Left ventricle myocardium superior (tissue), 1 donor: ENCODE data around the gene IFIT3. TPM values are rescaled to one million over a fixed set of nuclear protein-coding genes. Genes with fewer than 3 reads are reported as not detected.
A peak's percentile ranks its signal among the peaks of the same experiment; 100 is the strongest.
"Not testable (repeated sequence)": the region's sequence is repeated elsewhere in the genome, so short reads cannot be mapped to it uniquely, and the experiment has no call there.

Experiments used
- ATAC-seq: fragments of 200-7000 bp; cut with Tn5 transposase; one replicate; pipeline ENCODE4 v1.9.1; 2020; ENCODE audit warnings: mild to moderate bottlenecking, moderate library complexity
- DNase-seq: peaks from one replicate; pipeline ENCODE4 v3.0.0-alpha.2; 2020
- intact Hi-C: fragments of 100-400 bp; cut with micrococcal nuclease; formaldehyde crosslinking; loops from one replicate; pipeline ENCODE4 v1.11.0; 2022
- total RNA-seq: library from RNA; stranded (reverse); fragmentation: NEBNext Ultra II Directional; extraction: Animal tissue kit (Norgen Biotek cat#: 25700); gene quantifications from one replicate; pipeline ENCODE4 v1.2.1, GENCODE V29; 2021
- donor health status: DM: no; HTN: yes; CAD: no; lungs with severe emphysema.

The IFIT3 gene
- total RNA-seq, 1 donor from 2014 or later = 8.8 TPM

GRCh38 chr10:89301721-89302445 is 25.9 kb upstream of the IFIT3 start, which contains the start of gene IFIT2:
Gene IFIT2, plus strand, starts transcription at chr10:89302046. Its CDS starts 78 bp downstream, at chr10:89302124.
- DNase-seq (peak; percentile 35), ATAC-seq (peak; percentile 86)
- intact Hi-C loops = no loop called here

- intact Hi-C loops = no loop called here
- peak; percentile 49 for ATAC-seq
Observed at GRCh38 chr10:89302625-89303024, 25.2 kb upstream of the IFIT3 start.

GRCh38 chr10:89303161-89303560 is 24.6 kb upstream of the IFIT3 start:
- no peak for ATAC-seq
- no peak for DNase-seq
- intact Hi-C loops = no loop called here

More at GRCh38 chr10:89302625-89303024, 25.2 kb upstream of the IFIT3 start:
- DNase-seq = no peak

- ATAC-seq = no peak
- intact Hi-C loops = no loop called here
- DNase-seq = no peak
Observed at GRCh38 chr10:89304026-89304425, 23.8 kb upstream of the IFIT3 start.

GRCh38 chr10:89304446-89304845 is 23.4 kb upstream of the IFIT3 start:
- no peak for DNase-seq
- ATAC-seq = no peak
- intact Hi-C loops = no loop called here

GRCh38 chr10:89304925-89305324 is 22.9 kb upstream of the IFIT3 start:
- no peak for DNase-seq
- ATAC-seq = no peak
- intact Hi-C loops = no loop called here

- intact Hi-C loops = no loop called here
- DNase-seq (no peak), ATAC-seq (no peak)
Observed at GRCh38 chr10:89305766-89306433, 21.9 kb upstream of the IFIT3 start.

GRCh38 chr10:89306434-89307268 is 21.1 kb upstream of the IFIT3 start:
- ATAC-seq = no peak
- intact Hi-C loops = no loop called here
- no peak for DNase-seq

- intact Hi-C loops = no loop called here
- no peak for DNase-seq
- no peak for ATAC-seq
Observed at GRCh38 chr10:89307269-89307577, 20.6 kb upstream of the IFIT3 start.

GRCh38 chr10:89308266-89308665 is 19.5 kb upstream of the IFIT3 start:
- no peak for ATAC-seq
- DNase-seq = no peak
- intact Hi-C loops = no loop called here

- intact Hi-C loops = no loop called here
- DNase-seq (no peak), ATAC-seq (no peak)
Observed at GRCh38 chr10:89308736-89309135, 19.1 kb upstream of the IFIT3 start.

GRCh38 chr10:89309156-89310055 is 18.4 kb upstream of the IFIT3 start:
- DNase-seq (no peak), ATAC-seq (no peak)
- intact Hi-C loops = no loop called here

GRCh38 chr10:89310056-89310893 is 17.5 kb upstream of the IFIT3 start:
- DNase-seq (no peak), ATAC-seq (no peak)
- intact Hi-C loops = no loop called here

GRCh38 chr10:89312973-89313372 is 14.8 kb upstream of the IFIT3 start:
- DNase-seq (no peak), ATAC-seq (no peak)
- intact Hi-C loops = no loop called here

- no peak for DNase-seq
- ATAC-seq = no peak
- intact Hi-C loops = no loop called here
Observed at GRCh38 chr10:89314676-89315075, 13.1 kb upstream of the IFIT3 start.

GRCh38 chr10:89318047-89318446 is 9.8 kb upstream of the IFIT3 start:
- ATAC-seq, intact Hi-C loops, DNase-seq: not testable (repeated sequence)

- ATAC-seq, DNase-seq, intact Hi-C loops: not testable (repeated sequence)
Observed at GRCh38 chr10:89325081-89325480, 2.7 kb upstream of the IFIT3 start.

GRCh38 chr10:89325856-89326255 is 1.9 kb upstream of the IFIT3 start:
- intact Hi-C loops, DNase-seq, ATAC-seq: not testable (repeated sequence)
